SU-DHL-6 (cell line): ENCODE data around the gene SOX4.

Experiments used
- H2AFZ ChIP-seq: fragments of 200-600 bp; sonication (generic); 2 replicates; pipeline ENCODE4 v1.6.1; 2014; ENCODE audit warnings: low read depth, mild to moderate bottlenecking, moderate library complexity, mixed read lengths, antibody characterized with exemption, low read length; ENCODE audit not compliant: severe bottlenecking
- H3F3A ChIP-seq: fragments of 200-600 bp; shearing (Covaris generic); 2 replicates; pipeline ENCODE4 v1.6.0; 2016; ENCODE audit warnings: antibody characterized with exemption, mild to moderate bottlenecking; ENCODE audit not compliant: insufficient read depth
- H3K27ac ChIP-seq: fragments of 200-600 bp; sonication (generic); 2 replicates; pipeline ENCODE4 v1.5.1; 2016; ENCODE audit warnings: low read depth, mild to moderate bottlenecking, low read length, moderate library complexity, mixed read lengths
- H3K27me3 ChIP-seq: fragments of 200-600 bp; sonication (generic), shearing (Covaris generic); 2 replicates; pipeline ENCODE4 v1.6.0; 2014; ENCODE audit warnings: mild to moderate bottlenecking, low read length
- H3K36me3 ChIP-seq: fragments of 200-600 bp; sonication (generic); 2 replicates; pipeline ENCODE4 v1.6.1; 2014; ENCODE audit warnings: mild to moderate bottlenecking, low read length, mixed read lengths
- H3K4me2 ChIP-seq: fragments of 300-600, 200-600 bp; shearing (Covaris generic), sonication (generic); 2 replicates; pipeline ENCODE4 v1.6.0; 2014; ENCODE audit warnings: low read length, low read depth, mild to moderate bottlenecking; ENCODE audit not compliant: poor library complexity, severe bottlenecking
- H3K4me3 ChIP-seq: fragments of 200-600 bp; sonication (generic); 2 replicates; pipeline ENCODE4 v1.5.1; 2014; ENCODE audit warnings: antibody characterized with exemption, low read length, mild to moderate bottlenecking, mixed read lengths; ENCODE audit not compliant: insufficient read depth, poor library complexity, severe bottlenecking
- H3K79me2 ChIP-seq: fragments of 200-600 bp; sonication (generic); 2 replicates; pipeline ENCODE4 v1.6.1; 2014; ENCODE audit warnings: mild to moderate bottlenecking, low read length, moderate library complexity; ENCODE audit not compliant: insufficient read depth
- H3K9ac ChIP-seq: fragments of 200-600 bp; sonication (generic); 2 replicates; pipeline ENCODE4 v1.7.0; 2014; ENCODE audit warnings: mild to moderate bottlenecking, low read length
- H3K9me2 ChIP-seq: fragments of 200-600 bp; sonication (generic); replicated peaks from 2 replicates; pipeline ENCODE4 v1.6.1; 2014; ENCODE audit warnings: low read length; ENCODE audit not compliant: insufficient read depth
- H3K9me3 ChIP-seq: fragments of 200-600 bp; sonication (generic); 2 replicates; pipeline ENCODE4 v1.6.1; 2014; ENCODE audit warnings: low read length, mixed read lengths; ENCODE audit not compliant: insufficient read depth
- H4K20me1 ChIP-seq: fragments of 200-600 bp; sonication (generic); 2 replicates; pipeline ENCODE4 v1.6.1; 2014; ENCODE audit warnings: low read depth, mild to moderate bottlenecking, antibody characterized with exemption, low read length, moderate library complexity, mixed read lengths
- CTCF ChIP-seq: fragments of 200-600 bp; sonication (generic); IDR thresholded peaks from one replicate; pipeline ENCODE4 v1.5.1; 2017; ENCODE audit warnings: antibody characterized with exemption, mild to moderate bottlenecking, low read length, moderate library complexity; ENCODE audit not compliant: insufficient read depth, poor library complexity, severe bottlenecking
- EZH2phosphoT487 ChIP-seq: fragments of 200-600 bp; sonication (generic), shearing (Covaris generic); conservative IDR thresholded peaks from 2 replicates; pipeline ENCODE4 v1.6.1; 2018; ENCODE audit warnings: mild to moderate bottlenecking, antibody characterized with exemption, low read length, moderate library complexity, mixed read lengths

SOX4 gene

GRCh38 chr6:21605166-21605565 lies 11.6 kb downstream of the SOX4 start:
- Histone ChIP-seq H4K20me1 (no peaks in the 10 kb centered on the region), H3K36me3 (no peaks in the 10 kb centered on the region), H3K4me2 (no peak overlapping the region), H2AFZ (no peak overlapping the region), H3K4me3 (no peak overlapping the region), H3K79me2 (no peaks in the 10 kb centered on the region), H3K9me3 (no peaks in the 10 kb centered on the region), H3K9ac (no peak overlapping the region), H3K27ac (no peak overlapping the region), H3K9me2 (no peaks in the 10 kb centered on the region), H3F3A (no peaks in the 10 kb centered on the region), H3K27me3 (no peaks in the 10 kb centered on the region)
- no peak for TF ChIP-seq CTCF
- TF ChIP-seq EZH2phosphoT487: no peak

GRCh38 chr6:21608601-21609000 lies 15.1 kb downstream of the SOX4 start:
- Histone ChIP-seq H3K4me2 (no peak overlapping the region), H4K20me1 (no peaks in the 10 kb centered on the region), H2AFZ (no peak overlapping the region), H3K4me3 (no peak overlapping the region), H3K36me3 (no peaks in the 10 kb centered on the region), H3K27me3 (no peaks in the 10 kb centered on the region), H3F3A (no peaks in the 10 kb centered on the region), H3K9me2 (no peaks in the 10 kb centered on the region), H3K79me2 (no peaks in the 10 kb centered on the region), H3K9me3 (no peaks in the 10 kb centered on the region), H3K27ac (no peak overlapping the region), H3K9ac (no peak overlapping the region)
- TF ChIP-seq CTCF: no peak
- TF ChIP-seq EZH2phosphoT487: no peak

GRCh38 chr6:21609881-21610329 lies 16.4 kb downstream of the SOX4 start:
- no peaks in the 10 kb centered on the region for H3F3A ChIP-seq
- H4K20me1 ChIP-seq: no peaks in the 10 kb centered on the region
- H3K9me2 ChIP-seq: no peaks in the 10 kb centered on the region
- no peaks in the 10 kb centered on the region for H3K36me3 ChIP-seq
- H2AFZ ChIP-seq: no peak overlapping the region
- H3K9me3 ChIP-seq: no peaks in the 10 kb centered on the region
- no peak for TF ChIP-seq EZH2phosphoT487
- TF ChIP-seq CTCF: no peak
- H3K79me2 ChIP-seq: no peaks in the 10 kb centered on the region
- peak overlapping the region; percentile 18 for H3K4me2 ChIP-seq
- H3K27ac ChIP-seq: peak overlapping the region; percentile 45; the same call in 1 of the 2 replicates
- H3K4me3 ChIP-seq: no peak overlapping the region
- peak overlapping the region; percentile 18; the same call in 1 of the 2 replicates for H3K9ac ChIP-seq
- H3K27me3 ChIP-seq: no peaks in the 10 kb centered on the region
